H1 (cell line): ENCODE measurements around the gene TLL2.

ENCODE experiments used
- CTCF ChIP-seq, 3 experiments: IDR thresholded peaks; 1 replicate in 2 of 3; 2 replicates in 1 of 3; pipeline versions ENCODE4 v1.5.1 to v1.6.1; 2011; ENCODE audit warnings: low read length in 3 of 3, mild to moderate bottlenecking in 3 of 3, inconsistent platforms in 2 of 3, low read depth in 1 of 3, moderate library complexity in 1 of 3; ENCODE audit not compliant: insufficient read depth in 1 of 3; ENCODE audit errors: control extremely low read depth in 1 of 3
- TAF1 ChIP-seq: IDR thresholded peaks from 2 replicates; pipeline ENCODE4 v1.6.1; 2011; ENCODE audit warnings: mild to moderate bottlenecking, low read depth, low read length

DNA sequence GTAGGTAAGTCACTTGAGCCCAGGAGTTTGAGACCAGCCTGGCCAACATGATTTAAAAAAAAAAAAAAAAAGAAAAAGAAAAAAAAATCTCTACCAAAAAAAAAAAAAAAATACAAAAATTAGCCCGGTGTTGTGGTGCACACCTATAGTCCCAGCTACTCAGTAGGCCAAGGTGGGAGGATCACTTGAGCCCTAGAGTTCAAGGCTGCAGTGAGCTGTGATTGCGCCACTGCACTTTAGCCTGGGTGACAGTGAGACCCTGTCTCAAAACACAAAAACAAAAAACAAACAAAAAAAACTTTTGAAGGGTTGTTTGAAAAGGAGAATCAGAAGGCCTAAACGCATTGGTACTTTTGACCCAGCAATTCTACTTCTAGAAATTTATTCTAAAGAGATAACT, 13.7 kb downstream of the TLL2 start:
- TF ChIP-seq CTCF (IDR thresholded peaks at IDR 0.05; ENCODE audit: control extremely low read depth in 1 of 3, insufficient read depth in 1 of 3, low read depth in 1 of 3, low read length in 3 of 3), result no peak
- no peak for TF ChIP-seq TAF1
